IPS-18a (cell line): ENCODE results near the gene SNAP47.

Experiments used
- H3K27ac ChIP-seq: one replicate; pipeline ENCODE4 v1.5.1; 2013; ENCODE audit warnings: low read length
- H3K27me3 ChIP-seq: one replicate; pipeline ENCODE4 v1.6.1; 2013; ENCODE audit warnings: mild to moderate bottlenecking, low read length; ENCODE audit not compliant: control insufficient read depth, insufficient read depth
- H3K36me3 ChIP-seq: one replicate; pipeline ENCODE4 v1.6.1; 2013; ENCODE audit warnings: low read depth, low read length; ENCODE audit not compliant: control insufficient read depth
- H3K4me1 ChIP-seq: one replicate; pipeline ENCODE4 v1.6.1; 2013; ENCODE audit warnings: low read depth, low read length; ENCODE audit not compliant: control insufficient read depth
- H3K4me3 ChIP-seq: one replicate; pipeline ENCODE4 v1.5.1; 2013; ENCODE audit warnings: low read length
- H3K9ac ChIP-seq: one replicate; pipeline ENCODE4 v1.6.1; 2013; ENCODE audit warnings: mild to moderate bottlenecking, low read length, moderate library complexity
- H3K9me3 ChIP-seq: one replicate; pipeline ENCODE4 v1.6.1; 2013; ENCODE audit warnings: low read depth, low read length; ENCODE audit not compliant: control insufficient read depth

The SNAP47 gene

DNA sequence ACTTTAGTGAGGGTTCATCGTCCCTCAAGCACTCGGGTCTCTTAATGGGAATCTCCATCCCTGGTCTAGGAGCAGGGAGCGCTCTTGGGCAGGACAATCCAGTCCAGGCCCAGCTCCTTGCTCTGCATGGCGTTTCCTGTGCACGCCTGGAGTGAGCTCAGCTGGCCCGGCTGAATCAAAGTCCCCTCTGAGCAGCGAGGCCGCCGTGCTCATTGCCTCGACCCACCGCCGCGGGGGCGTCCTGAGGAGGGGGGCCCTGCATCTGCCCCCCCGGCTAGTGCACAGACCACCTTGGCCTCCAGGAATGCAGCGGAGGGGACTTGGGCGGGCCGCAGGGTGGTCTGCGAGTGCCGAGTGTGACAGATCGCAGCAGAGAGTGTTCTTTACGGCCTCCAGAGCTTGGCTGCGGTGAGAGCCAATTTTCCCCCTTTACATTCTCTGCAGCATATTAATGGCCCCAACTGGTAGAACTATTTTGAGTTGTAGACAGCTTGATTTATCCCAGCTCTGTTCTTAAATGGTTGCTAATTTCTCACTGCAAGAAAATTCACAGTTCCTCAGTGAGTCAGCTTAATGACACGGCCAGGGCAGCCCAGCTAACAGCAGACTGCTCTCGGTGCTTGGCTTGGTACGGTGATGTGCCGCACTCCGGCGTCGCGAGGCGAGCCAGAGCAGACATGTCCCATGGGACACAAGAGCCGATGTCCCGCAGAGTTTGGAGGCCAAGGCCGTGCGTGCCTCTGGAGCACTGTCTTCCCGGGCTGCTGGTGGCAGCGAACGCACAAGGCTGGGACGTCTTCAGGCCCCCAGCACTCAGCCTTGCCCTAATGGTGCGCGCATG is 39.8 kb downstream of the SNAP47 start:
- Histone ChIP-seq H3K4me1 (no peaks in the 10 kb centered on the region), H3K9ac (no peak overlapping the region), H3K4me3 (no peak overlapping the region), H3K27me3 (no peaks in the 10 kb centered on the region), H3K9me3 (no peaks in the 10 kb centered on the region), H3K27ac (no peak overlapping the region), H3K36me3 (peaks cover 11% of the 10 kb centered on the region)

DNA sequence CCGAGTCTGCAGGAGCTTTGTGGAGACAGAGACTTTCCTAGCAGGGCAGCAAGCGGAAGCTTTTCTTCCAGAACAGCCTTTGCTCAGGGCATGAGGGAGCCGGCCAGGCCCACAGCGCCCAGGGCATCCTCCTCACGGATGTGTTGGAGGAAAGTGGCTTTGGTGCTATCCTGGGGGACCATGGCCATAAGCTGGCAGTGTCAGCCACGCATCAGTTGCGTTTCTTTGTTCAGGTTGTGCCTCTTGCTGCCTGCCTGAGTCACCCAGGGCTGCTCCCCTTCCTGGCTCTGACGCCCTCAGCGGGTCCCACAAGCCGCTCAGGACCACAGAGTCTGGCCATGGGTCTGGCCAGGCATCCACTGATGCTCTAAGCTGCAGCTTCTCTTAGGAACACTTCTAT is 40.6 kb downstream of the SNAP47 start:
- Histone ChIP-seq H3K4me3 (no peak overlapping the region), H3K27me3 (no peaks in the 10 kb centered on the region), H3K27ac (no peak overlapping the region), H3K9me3 (no peaks in the 10 kb centered on the region), H3K4me1 (no peaks in the 10 kb centered on the region), H3K9ac (no peak overlapping the region), H3K36me3 (peaks cover 10% of the 10 kb centered on the region)

GRCh38 chr1:227776331-227776771 is 41.1 kb downstream of the SNAP47 start:
- H3K27ac ChIP-seq = no peak overlapping the region
- H3K36me3 ChIP-seq = peaks cover 11% of the 10 kb centered on the region
- no peak overlapping the region for H3K4me3 ChIP-seq

DNA sequence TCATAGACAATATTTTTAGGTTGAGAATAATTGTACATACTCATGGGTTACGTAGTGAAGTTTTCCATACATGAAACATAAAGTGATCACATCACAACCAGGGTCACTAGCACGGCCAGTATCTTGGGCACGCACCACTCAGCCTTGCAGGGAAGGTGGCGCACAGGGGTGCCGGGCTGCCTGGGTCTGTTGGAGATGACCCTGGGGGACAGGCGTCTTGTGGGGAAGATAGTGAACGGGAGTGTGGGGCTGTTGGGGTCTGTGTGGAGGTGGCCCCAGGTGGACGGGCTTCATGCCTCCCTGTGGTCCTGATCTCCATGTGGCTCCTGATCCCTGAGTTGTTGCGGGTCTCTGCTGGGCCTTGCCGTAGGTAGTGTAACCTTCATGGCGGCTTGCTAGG is 41.9 kb downstream of the SNAP47 start:
- Histone ChIP-seq H3K9ac (no peak overlapping the region), H3K36me3 (peaks cover 11% of the 10 kb centered on the region), H3K27me3 (no peaks in the 10 kb centered on the region), H3K4me1 (no peaks in the 10 kb centered on the region), H3K9me3 (no peaks in the 10 kb centered on the region), H3K4me3 (no peak overlapping the region), H3K27ac (no peak overlapping the region)

More at GRCh38 chr1:227776331-227776771, 41.1 kb downstream of the SNAP47 start:
- H3K4me1 ChIP-seq = no peaks in the 10 kb centered on the region
- no peaks in the 10 kb centered on the region for H3K27me3 ChIP-seq
- H3K9me3 ChIP-seq = no peaks in the 10 kb centered on the region
- no peak overlapping the region for H3K9ac ChIP-seq

DNA sequence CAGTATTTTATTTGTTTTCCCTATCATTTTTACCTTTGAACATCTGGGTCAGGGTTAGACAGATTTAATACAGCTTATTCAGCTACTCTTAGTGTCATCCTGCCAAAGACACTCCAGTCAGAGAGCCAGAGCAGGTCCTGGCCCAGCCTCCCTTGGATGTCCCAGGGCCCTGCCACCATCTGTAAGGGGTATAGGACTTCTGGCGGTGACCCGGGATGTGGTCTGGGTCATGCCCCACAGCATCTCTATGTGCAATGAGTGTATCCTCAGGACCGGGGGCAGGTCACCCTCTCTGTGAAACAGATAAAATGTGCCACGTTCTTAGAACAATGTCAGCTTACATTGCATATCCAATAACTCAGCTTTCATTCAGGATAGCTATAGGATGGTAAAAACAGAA is 42.4 kb downstream of the SNAP47 start:
- no peaks in the 10 kb centered on the region for H3K9me3 ChIP-seq
- no peak overlapping the region for H3K27ac ChIP-seq
- H3K27me3 ChIP-seq = no peaks in the 10 kb centered on the region
- H3K4me1 ChIP-seq = no peaks in the 10 kb centered on the region
- H3K9ac ChIP-seq = no peak overlapping the region
- H3K4me3 ChIP-seq = no peak overlapping the region
- peaks cover 11% of the 10 kb centered on the region for H3K36me3 ChIP-seq

- H3K4me1 ChIP-seq = no peaks in the 10 kb centered on the region
- H3K9me3 ChIP-seq = no peaks in the 10 kb centered on the region
- H3K36me3 ChIP-seq = peaks cover 11% of the 10 kb centered on the region
- H3K4me3 ChIP-seq = no peak overlapping the region
- no peak overlapping the region for H3K9ac ChIP-seq
- no peak overlapping the region for H3K27ac ChIP-seq
- H3K27me3 ChIP-seq = no peaks in the 10 kb centered on the region
Observed at GRCh38 chr1:227778401-227778947, 43.2 kb downstream of the SNAP47 start.

- peaks cover 11% of the 10 kb centered on the region for H3K36me3 ChIP-seq
- no peaks in the 10 kb centered on the region for H3K9me3 ChIP-seq
- no peaks in the 10 kb centered on the region for H3K4me1 ChIP-seq
- no peak overlapping the region for H3K9ac ChIP-seq
- H3K27ac ChIP-seq = no peak overlapping the region
- no peaks in the 10 kb centered on the region for H3K27me3 ChIP-seq
- H3K4me3 ChIP-seq = no peak overlapping the region
Observed at GRCh38 chr1:227779021-227779441, 43.8 kb downstream of the SNAP47 start.

DNA sequence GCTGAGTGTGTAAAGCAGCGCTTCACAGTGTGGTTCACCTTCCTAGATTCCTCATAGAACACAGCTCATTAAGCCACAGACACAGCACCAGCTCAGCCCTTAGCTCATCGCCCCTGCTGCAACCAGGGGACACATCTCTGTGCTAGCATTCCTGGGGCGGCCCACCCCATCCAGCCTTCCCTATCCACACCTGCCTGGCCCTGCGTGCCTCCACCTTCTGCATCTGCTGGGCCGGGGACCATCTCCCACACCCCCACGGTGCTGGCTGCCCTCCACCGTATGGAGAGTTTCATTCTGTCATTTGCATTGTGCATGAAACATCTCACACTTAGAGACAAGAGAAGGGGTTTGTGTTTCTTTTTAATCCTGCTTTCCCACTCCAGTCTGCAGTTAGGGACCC is 44.5 kb downstream of the SNAP47 start:
- H3K9me3 ChIP-seq = no peaks in the 10 kb centered on the region
- H3K9ac ChIP-seq = no peak overlapping the region
- H3K4me1 ChIP-seq = no peaks in the 10 kb centered on the region
- no peak overlapping the region for H3K4me3 ChIP-seq
- no peak overlapping the region for H3K27ac ChIP-seq
- H3K27me3 ChIP-seq = no peaks in the 10 kb centered on the region
- H3K36me3 ChIP-seq = peaks cover 11% of the 10 kb centered on the region

- Histone ChIP-seq H3K4me3 (no peak overlapping the region), H3K9ac (no peak overlapping the region), H3K36me3 (peaks cover 11% of the 10 kb centered on the region), H3K9me3 (no peaks in the 10 kb centered on the region), H3K27ac (no peak overlapping the region), H3K27me3 (no peaks in the 10 kb centered on the region), H3K4me1 (no peaks in the 10 kb centered on the region)
Observed at GRCh38 chr1:227780101-227781044, 45.1 kb downstream of the SNAP47 start.

GRCh38 chr1:227781314-227781930 is 46.2 kb downstream of the SNAP47 start:
- H3K9ac ChIP-seq = no peak overlapping the region
- no peaks in the 10 kb centered on the region for H3K4me1 ChIP-seq
- H3K4me3 ChIP-seq = no peak overlapping the region
- peaks cover 3% of the 10 kb centered on the region for H3K36me3 ChIP-seq
- H3K27me3 ChIP-seq = peaks cover 10% of the 10 kb centered on the region
- H3K9me3 ChIP-seq = no peaks in the 10 kb centered on the region
- H3K27ac ChIP-seq = no peak overlapping the region

- Histone ChIP-seq H3K9ac (no peak overlapping the region), H3K36me3 (peaks cover 3% of the 10 kb centered on the region), H3K4me1 (no peaks in the 10 kb centered on the region), H3K27me3 (peaks cover 18% of the 10 kb centered on the region), H3K4me3 (no peak overlapping the region), H3K27ac (no peak overlapping the region), H3K9me3 (no peaks in the 10 kb centered on the region)
Observed at GRCh38 chr1:227782226-227782625, 47.0 kb downstream of the SNAP47 start.
